Inflammatory macrophage treated with lipopolysaccharide for 4 hours (primary cell): Measurements from ENCODE around the gene ZC3HAV1.
"Not testable (repeated sequence)": the region's sequence is repeated elsewhere in the genome, so short reads cannot be mapped to it uniquely, and the experiment has no call there.

Source experiments
- DNase-seq: peaks from one replicate; pipeline ENCODE4 v3.0.0-alpha.2; 2020

ZC3HAV1 gene

GRCh38 chr7:139046143-139046542, 63.4 kb downstream of the ZC3HAV1 start:
- no peak for DNase-seq

GRCh38 chr7:139044813-139045794, 64.4 kb downstream of the ZC3HAV1 start:
- DNase-seq, result no peak

GRCh38 chr7:139043823-139044812, 65.4 kb downstream of the ZC3HAV1 start:
- no peak for DNase-seq

GRCh38 chr7:139041378-139042085, 68.0 kb downstream of the ZC3HAV1 start:
- no peak for DNase-seq

- DNase-seq, result no peak
Observed at GRCh38 chr7:139038691-139039090, 70.8 kb downstream of the ZC3HAV1 start.

- DNase-seq, result no peak
Observed at GRCh38 chr7:139036901-139037300, 72.6 kb downstream of the ZC3HAV1 start.

- peak; percentile 13 for DNase-seq
Observed at GRCh38 chr7:139035586-139036353, 73.8 kb downstream of the ZC3HAV1 start, which contains the start of gene ZC3HAV1L. Gene ZC3HAV1L (minus strand): TSS chr7:139036042. CDS start chr7:139036017, 25 bp downstream.

- DNase-seq, result no peak
Observed at GRCh38 chr7:139034855-139035585, 74.5 kb downstream of the ZC3HAV1 start.

- no peak for DNase-seq
Observed at GRCh38 chr7:139034336-139034735, 75.2 kb downstream of the ZC3HAV1 start.

- DNase-seq, result no peak
Observed at GRCh38 chr7:139033346-139034114, 76.0 kb downstream of the ZC3HAV1 start.

- DNase-seq, result no peak
Observed at GRCh38 chr7:139032473-139032872, 77.0 kb downstream of the ZC3HAV1 start.

- no peak for DNase-seq
Observed at GRCh38 chr7:139029353-139029752, 80.2 kb downstream of the ZC3HAV1 start.

- DNase-seq, result no peak
Observed at GRCh38 chr7:139026551-139026950, 83.0 kb downstream of the ZC3HAV1 start.

GRCh38 chr7:139025861-139026260, 83.7 kb downstream of the ZC3HAV1 start:
- DNase-seq, result not testable (repeated sequence)

GRCh38 chr7:139023076-139023475, 86.4 kb downstream of the ZC3HAV1 start:
- no peak for DNase-seq

- DNase-seq, result no peak
Observed at GRCh38 chr7:139022286-139022685, 87.2 kb downstream of the ZC3HAV1 start.

- DNase-seq, result no peak
Observed at GRCh38 chr7:139018910-139019309, 90.6 kb downstream of the ZC3HAV1 start.

GRCh38 chr7:139016931-139017511, 92.5 kb downstream of the ZC3HAV1 start:
- peak; percentile 63 for DNase-seq

GRCh38 chr7:139011373-139011772, 98.1 kb downstream of the ZC3HAV1 start:
- DNase-seq, result no peak
